Measurements from ENCODE around the gene CISTR. TPM values are rescaled to one million over a fixed set of nuclear protein-coding genes. Genes with fewer than 3 reads are reported as not detected.
"Not testable (repeated sequence)": the region's sequence is repeated elsewhere in the genome, so short reads cannot be mapped to it uniquely, and the experiment has no call there.

CISTR gene
- total and polyA plus RNA-seq, 2 donors (not counting 3 experiments of a cell fraction or from before 2014, with no cell fraction given) = not detected

DNA sequence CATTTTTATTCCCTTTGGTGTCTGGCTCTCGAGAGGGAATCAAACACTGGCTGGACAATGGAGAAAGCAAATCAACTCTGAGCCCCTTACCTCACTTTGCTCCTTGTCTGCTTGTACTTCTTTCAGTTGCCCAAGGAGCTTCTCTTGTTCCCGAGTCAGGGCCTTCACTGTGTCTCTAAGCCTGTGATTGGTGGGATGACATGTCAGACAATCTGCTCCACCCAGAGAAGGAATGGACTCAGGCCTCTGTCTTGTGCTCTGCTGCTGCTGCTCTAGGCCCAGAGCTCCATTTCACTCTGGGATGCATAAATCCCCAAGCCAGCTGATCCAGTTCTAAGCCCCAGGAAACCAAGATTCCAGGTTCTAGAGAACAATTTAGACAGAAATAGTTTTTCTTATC is 32.1 kb downstream of the CISTR start:
- TF ChIP-seq POLR2AphosphoS5 (IDR thresholded peaks at IDR 0.05; ENCODE audit: insufficient read depth, low read depth, low read length) (no peak), FOS (IDR thresholded peaks at IDR 0.05; ENCODE audit: borderline replicate concordance, insufficient read depth, low read length) (no peak), GATA2 (IDR thresholded peaks at IDR 0.05; ENCODE audit: insufficient read depth, insufficient read length, low read depth, low read length) (no peak), POLR2A (IDR thresholded peaks at IDR 0.05; ENCODE audit: low read depth, low read length) (no peak), EZH2 (IDR thresholded peaks at IDR 0.05; ENCODE audit: borderline replicate concordance, low read depth, low read length, severe bottlenecking) (no peak), JUN (IDR thresholded peaks at IDR 0.05; ENCODE audit: borderline replicate concordance, insufficient read depth, insufficient read length, low read depth) (no peak), MYC (IDR thresholded peaks at IDR 0.05; ENCODE audit: low read depth, low read length) (no peak)
- TF ChIP-seq, protein P1, sequence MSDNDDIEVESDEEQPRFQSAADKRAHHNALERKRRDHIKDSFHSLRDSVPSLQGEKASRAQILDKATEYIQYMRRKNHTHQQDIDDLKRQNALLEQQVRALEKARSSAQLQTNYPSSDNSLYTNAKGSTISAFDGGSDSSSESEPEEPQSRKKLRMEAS (IDR thresholded peaks at IDR 0.05; ENCODE audit: insufficient read depth, insufficient read length) = no peak
- TF ChIP-seq, protein P2, sequence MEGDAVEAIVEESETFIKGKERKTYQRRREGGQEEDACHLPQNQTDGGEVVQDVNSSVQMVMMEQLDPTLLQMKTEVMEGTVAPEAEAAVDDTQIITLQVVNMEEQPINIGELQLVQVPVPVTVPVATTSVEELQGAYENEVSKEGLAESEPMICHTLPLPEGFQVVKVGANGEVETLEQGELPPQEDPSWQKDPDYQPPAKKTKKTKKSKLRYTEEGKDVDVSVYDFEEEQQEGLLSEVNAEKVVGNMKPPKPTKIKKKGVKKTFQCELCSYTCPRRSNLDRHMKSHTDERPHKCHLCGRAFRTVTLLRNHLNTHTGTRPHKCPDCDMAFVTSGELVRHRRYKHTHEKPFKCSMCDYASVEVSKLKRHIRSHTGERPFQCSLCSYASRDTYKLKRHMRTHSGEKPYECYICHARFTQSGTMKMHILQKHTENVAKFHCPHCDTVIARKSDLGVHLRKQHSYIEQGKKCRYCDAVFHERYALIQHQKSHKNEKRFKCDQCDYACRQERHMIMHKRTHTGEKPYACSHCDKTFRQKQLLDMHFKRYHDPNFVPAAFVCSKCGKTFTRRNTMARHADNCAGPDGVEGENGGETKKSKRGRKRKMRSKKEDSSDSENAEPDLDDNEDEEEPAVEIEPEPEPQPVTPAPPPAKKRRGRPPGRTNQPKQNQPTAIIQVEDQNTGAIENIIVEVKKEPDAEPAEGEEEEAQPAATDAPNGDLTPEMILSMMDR (IDR thresholded peaks at IDR 0.05; ENCODE audit: extremely low read depth in 1 of 2, insufficient read depth in 1 of 2, low read depth in 1 of 2, low read length in 2 of 2) = no peak
- no peak overlapping the region for H2AFZ ChIP-seq (ENCODE audit: low read depth, low read length)
- dilution Hi-C loops (cut with MboI; ENCODE audit: extremely low pct_ligation_motif_present, low sequenced_read_pairs) = no loop called here
- H3K4me3 ChIP-seq (replicated peaks in 1 of 3; ENCODE audit: insufficient read depth in 1 of 3, low read depth in 1 of 3, low read length in 3 of 3) = no peak overlapping the region
- H3K27ac ChIP-seq (ENCODE audit: insufficient read depth, low read depth, low read length) = no peak overlapping the region
- no peaks in the 10 kb centered on the region for H4K20me1 ChIP-seq (replicated peaks; ENCODE audit: control insufficient read depth, extremely low read depth, insufficient read depth, low read length)
- no peak overlapping the region for H3K4me2 ChIP-seq (ENCODE audit: insufficient read depth, low read length)
- H3K4me1 ChIP-seq (ENCODE audit: control insufficient read depth, extremely low read depth, insufficient read depth, low read length) = no peaks in the 10 kb centered on the region
- ChIA-PET CTCF (interaction anchor here (1.7 kb wide), 2 partner anchors 24 to 27 kb away, joined by 5 to 6 read pairs; no protein-coding TSS in a partner anchor), POLR2A (no interaction called here)
- H3K9me1 ChIP-seq (replicated peaks; ENCODE audit: control insufficient read depth, extremely low read depth, insufficient read depth, low read length) = no peaks in the 10 kb centered on the region
- H3K9ac ChIP-seq (replicated peaks; ENCODE audit: extremely low read depth, insufficient read depth, low read length) = no peak overlapping the region
- no TSS peak for BruUV-seq (replicated peaks)
- H3K79me2 ChIP-seq (ENCODE audit: control insufficient read depth, insufficient read depth, low read length) = no peaks in the 10 kb centered on the region
- H3K27me3 ChIP-seq (ENCODE audit: control insufficient read depth in 2 of 2, insufficient read depth in 2 of 2, low read length in 2 of 2) = no peaks in the 10 kb centered on the region
- peaks cover 0 to 50% of the 10 kb centered on the region in 2 experiments for H3K36me3 ChIP-seq (ENCODE audit: control insufficient read depth in 2 of 2, extremely low read depth in 1 of 2, insufficient read depth in 2 of 2, low read length in 2 of 2)
- FAIRE-seq = no peak
- no peak for DNase-seq (ENCODE audit: low read depth, low spot score)
- no peaks in the 10 kb centered on the region for H3K9me3 ChIP-seq (replicated peaks; ENCODE audit: control insufficient read depth, insufficient read depth, low read length)
- intact Hi-C loops (cut with micrococcal nuclease) = no loop called here

DNA sequence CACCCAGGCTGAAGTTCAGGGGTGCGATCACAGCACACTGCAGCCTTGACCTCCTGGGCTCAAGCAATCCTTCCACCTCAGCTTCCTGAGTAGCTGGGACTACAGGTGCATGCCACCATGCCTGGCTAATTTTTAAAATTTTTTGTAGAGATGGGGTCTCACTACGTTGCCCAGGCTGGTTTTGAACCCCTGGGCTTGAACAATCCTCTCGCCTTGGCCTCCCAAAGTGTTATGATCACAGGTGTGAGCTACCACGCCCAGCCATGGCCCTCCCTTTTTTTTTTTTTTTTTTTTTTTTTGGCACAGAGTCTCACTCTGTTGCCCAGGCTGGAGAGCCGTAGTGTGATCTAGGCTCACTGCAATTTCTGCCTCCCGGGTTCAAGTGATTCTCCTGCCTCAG is 33.2 kb downstream of the CISTR start:
- intact Hi-C loops (cut with micrococcal nuclease); FAIRE-seq; H2AFZ ChIP-seq (ENCODE audit: low read depth, low read length); DNase-seq (ENCODE audit: low read depth, low spot score); H3K9ac ChIP-seq (replicated peaks; ENCODE audit: extremely low read depth, insufficient read depth, low read length); H3K27me3 ChIP-seq (ENCODE audit: control insufficient read depth in 2 of 2, insufficient read depth in 2 of 2, low read length in 2 of 2); H3K27ac ChIP-seq (ENCODE audit: insufficient read depth, low read depth, low read length); H3K4me1 ChIP-seq (ENCODE audit: control insufficient read depth, extremely low read depth, insufficient read depth, low read length); POLR2A ChIA-PET; H3K9me3 ChIP-seq (replicated peaks; ENCODE audit: control insufficient read depth, insufficient read depth, low read length); H3K4me3 ChIP-seq (replicated peaks in 1 of 3; ENCODE audit: insufficient read depth in 1 of 3, low read depth in 1 of 3, low read length in 3 of 3); dilution Hi-C loops (cut with MboI; ENCODE audit: extremely low pct_ligation_motif_present, low sequenced_read_pairs); H4K20me1 ChIP-seq (replicated peaks; ENCODE audit: control insufficient read depth, extremely low read depth, insufficient read depth, low read length); H3K4me2 ChIP-seq (ENCODE audit: insufficient read depth, low read length); H3K79me2 ChIP-seq (ENCODE audit: control insufficient read depth, insufficient read depth, low read length); BruUV-seq (replicated peaks); H3K9me1 ChIP-seq (replicated peaks; ENCODE audit: control insufficient read depth, extremely low read depth, insufficient read depth, low read length): not testable (repeated sequence)
- CTCF ChIA-PET = interaction anchor here (1.7 to 2.5 kb wide), 3 partner anchors 25 to 28 kb away, joined by 5 to 22 read pairs (median 6); no protein-coding TSS in a partner anchor
- peaks cover 0 to 55% of the 10 kb centered on the region in 2 experiments for H3K36me3 ChIP-seq (ENCODE audit: control insufficient read depth in 2 of 2, extremely low read depth in 1 of 2, insufficient read depth in 2 of 2, low read length in 2 of 2)

All from endothelial cell of umbilical vein (primary cell).